BJ (cell line): Measurements from ENCODE around the gene SDE2. TPM values are rescaled to one million over a fixed set of nuclear protein-coding genes. Genes with fewer than 3 reads are reported as not detected.

ENCODE experiments used
- CTCF ChIA-PET: fragments of 350-600 bp; formaldehyde crosslinking; extraction: SDS; loops from one replicate; lab custom pipeline; 2021; ENCODE audit warnings: antibody characterized with exemption, inconsistent platforms; lab: Yijun Ruan, JAX
- POLR2A ChIA-PET: fragments of 300-600 bp; sonication (Branson Sonifier 250); formaldehyde crosslinking; extraction: SDS; loops from one replicate; lab custom pipeline; 2021; ENCODE audit warnings: antibody characterized with exemption; lab: Charles Lee
- DNase-seq: peaks from one replicate; pipeline ENCODE4 v3.0.0-alpha.2; 2011; ENCODE audit warnings: low read depth
- H3K27me3 ChIP-seq: 2 replicates; pipeline ENCODE4 v1.6.0; 2011; ENCODE audit warnings: low read length; ENCODE audit not compliant: control insufficient read depth, insufficient read depth
- H3K36me3 ChIP-seq: 2 replicates; pipeline ENCODE4 v1.5.1; 2011; ENCODE audit warnings: low read length; ENCODE audit not compliant: control insufficient read depth, insufficient read depth
- H3K4me3 ChIP-seq: 2 replicates; pipeline ENCODE4 v1.5.1; 2011; ENCODE audit warnings: low read depth, mild to moderate bottlenecking, control low read depth, low read length
- CTCF ChIP-seq: IDR thresholded peaks from 2 replicates; pipeline ENCODE4 v1.5.1; 2011; ENCODE audit warnings: low read depth, mild to moderate bottlenecking, control low read depth, inconsistent platforms, low read length, moderate library complexity; ENCODE audit not compliant: insufficient read depth
- polyA plus RNA-seq: library from polyadenylated mRNA; depleted of rRNA; stranded (reverse); fragments of >200 nt; gene quantifications from 2 replicates; pipeline ENCODE4 v1.2.3, GENCODE V29; 2011

The SDE2 gene
- polyA plus RNA-seq, 1 experiment, result 8.0 TPM

GRCh38 chr1:225965231-225965630, 33.9 kb downstream of the SDE2 start:
- POLR2A ChIA-PET, result no interaction called here
- no peak for DNase-seq
- TF ChIP-seq CTCF, result no peak
- Histone ChIP-seq H3K4me3 (no peak overlapping the region), H3K36me3 (no peaks in the 10 kb centered on the region), H3K27me3 (0 out of 2 replicates have a peak, but pooled peaks cover 3% of the 10 kb centered on the region)
- CTCF ChIA-PET, result interaction anchor here (0.8 kb wide), 1 partner anchor 491 kb away, joined by 3 read pairs; no protein-coding TSS in a partner anchor

GRCh38 chr1:225963735-225964530, 35.2 kb downstream of the SDE2 start:
- H3K27me3 ChIP-seq, result 0 out of 2 replicates have a peak, but pooled peaks cover 3% of the 10 kb centered on the region
- no peak for DNase-seq
- POLR2A ChIA-PET, result no interaction called here
- TF ChIP-seq CTCF, result no peak
- H3K36me3 ChIP-seq, result no peaks in the 10 kb centered on the region
- CTCF ChIA-PET, result interaction anchor here (2.1 to 2.4 kb wide), 2 partner anchors 7 to 11 kb away, joined by 8 to 10 read pairs; no protein-coding TSS in a partner anchor
- H3K4me3 ChIP-seq, result no peak overlapping the region

- ChIA-PET POLR2A (interaction anchor here (0.6 kb wide), 1 partner anchor 80 kb away, joined by 3 read pairs; the partner anchor contains the start of gene TMEM63A), CTCF (interaction anchor here (0.7 to 3.0 kb wide), 6 partner anchors 9 to 488 kb away, joined by 3 to 10 read pairs (median 6); partner anchors contain the start of gene SRP9)
- no peak overlapping the region for H3K4me3 ChIP-seq
Measured at GRCh38 chr1:225962440-225962975, 36.6 kb downstream of the SDE2 start.

GRCh38 chr1:225961659-225962439, 37.3 kb downstream of the SDE2 start:
- POLR2A ChIA-PET, result interaction anchor here (0.6 kb wide), 1 partner anchor 79 kb away, joined by 3 read pairs; the partner anchor contains the start of gene TMEM63A
- H3K4me3 ChIP-seq, result no peak overlapping the region

More at GRCh38 chr1:225962440-225962975, 36.6 kb downstream of the SDE2 start:
- peak; percentile 64 for TF ChIP-seq CTCF
- DNase-seq, result no peak
- Histone ChIP-seq H3K27me3 (0 out of 2 replicates have a peak, but pooled peaks cover 3% of the 10 kb centered on the region), H3K36me3 (no peaks in the 10 kb centered on the region)

More at GRCh38 chr1:225961659-225962439, 37.3 kb downstream of the SDE2 start:
- Histone ChIP-seq H3K27me3 (0 out of 2 replicates have a peak, but pooled peaks cover 3% of the 10 kb centered on the region), H3K36me3 (no peaks in the 10 kb centered on the region)
- no peak for TF ChIP-seq CTCF
- CTCF ChIA-PET, result interaction anchor here (0.8 to 3.0 kb wide), 10 partner anchors 10 to 487 kb away, joined by 3 to 10 read pairs (median 5); no protein-coding TSS in a partner anchor
- DNase-seq, result no peak
